HuH-7.5 (cell line): ENCODE data around the gene RNASEH1.

Source experiments
- DNase-seq: peaks from one replicate; pipeline ENCODE4 v3.0.0; 2011; ENCODE audit warnings: low spot score

Gene RNASEH1, protein sequence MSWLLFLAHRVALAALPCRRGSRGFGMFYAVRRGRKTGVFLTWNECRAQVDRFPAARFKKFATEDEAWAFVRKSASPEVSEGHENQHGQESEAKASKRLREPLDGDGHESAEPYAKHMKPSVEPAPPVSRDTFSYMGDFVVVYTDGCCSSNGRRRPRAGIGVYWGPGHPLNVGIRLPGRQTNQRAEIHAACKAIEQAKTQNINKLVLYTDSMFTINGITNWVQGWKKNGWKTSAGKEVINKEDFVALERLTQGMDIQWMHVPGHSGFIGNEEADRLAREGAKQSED

DNA sequence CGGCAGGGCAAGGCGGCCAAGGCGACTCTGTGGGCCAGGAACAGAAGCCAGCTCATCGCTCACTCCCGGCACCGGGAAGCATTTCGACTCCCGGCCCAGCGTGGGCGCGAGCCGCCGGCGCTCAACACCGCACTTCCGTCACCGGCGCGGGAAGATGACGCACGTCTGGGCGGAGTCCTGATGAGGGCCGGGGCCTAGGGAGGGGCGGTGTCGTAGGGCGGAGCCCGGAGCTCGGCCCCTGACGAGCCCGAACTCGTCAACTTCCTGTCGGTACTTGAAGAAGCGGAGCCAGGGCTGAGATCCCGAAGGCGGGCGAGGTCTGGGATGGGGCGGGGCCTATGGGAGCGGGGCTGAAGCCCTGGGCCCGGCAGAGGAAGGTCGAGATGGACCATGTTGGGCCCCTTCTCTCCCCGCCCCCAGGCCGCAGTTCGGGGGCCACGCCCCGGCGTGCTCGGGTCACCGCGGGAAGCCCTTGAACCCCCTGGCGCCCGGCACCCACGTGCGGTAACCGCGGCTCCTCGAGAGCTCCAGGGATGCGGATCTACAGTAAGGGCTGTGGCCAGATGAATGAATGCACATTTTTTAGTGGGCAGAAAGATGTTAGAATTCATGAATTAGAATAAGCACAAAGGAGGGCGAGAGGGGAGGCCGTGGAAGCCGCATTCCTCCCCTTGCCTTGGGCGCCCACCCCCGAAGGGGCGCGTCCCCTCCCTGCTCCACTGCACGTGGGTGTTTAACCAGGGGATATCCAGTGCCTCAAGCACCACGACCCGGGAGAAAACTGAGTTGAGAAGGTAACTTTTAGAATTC is at the start of gene RNASEH1:
Gene RNASEH1 (minus strand): TSS at position 129 of the 810 bp plus-strand sequence. CDS start 73 bp downstream, at position 56.
- DNase-seq = peak; percentile 95

DNA sequence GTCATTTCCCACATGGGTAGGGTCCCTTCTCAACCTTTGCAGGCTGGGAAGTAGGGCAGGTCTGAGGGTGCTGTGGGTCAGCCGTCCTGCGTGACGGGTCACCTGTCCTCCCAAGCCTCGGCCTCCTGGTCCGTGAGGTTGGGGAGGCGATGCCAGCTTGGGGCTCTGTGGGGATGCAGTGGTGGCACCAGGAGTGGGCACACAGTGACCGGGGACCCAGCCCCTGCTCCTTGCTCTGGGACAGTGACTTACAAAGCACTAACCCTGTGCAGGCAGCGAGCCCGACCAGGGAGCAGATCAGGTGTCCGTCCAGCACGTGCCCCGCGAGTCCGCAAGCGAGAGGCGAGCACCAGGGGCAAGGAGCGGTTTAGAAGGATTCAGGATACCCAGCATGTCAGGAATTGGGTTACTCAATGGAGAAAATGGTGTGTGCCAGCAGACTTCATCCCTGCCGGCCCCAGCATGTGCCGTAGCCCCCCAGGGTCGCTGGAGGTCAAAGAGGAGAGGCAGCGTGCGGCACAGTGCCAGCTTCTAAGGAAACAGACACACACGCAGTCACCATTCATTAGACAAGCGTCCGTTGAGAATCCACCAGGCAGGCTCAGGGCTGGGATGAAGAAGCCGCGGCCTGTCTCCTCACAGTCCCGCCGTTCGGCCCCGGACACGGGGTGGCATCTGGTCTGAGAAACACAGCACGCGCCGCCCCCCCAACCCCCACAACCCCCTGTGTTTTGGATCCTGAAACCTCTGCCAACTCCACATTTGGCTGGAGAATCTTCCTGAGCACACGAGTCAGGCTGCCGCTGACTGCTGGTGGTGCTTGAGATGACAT is 48.5 kb upstream of the RNASEH1 start:
- DNase-seq = no peak

DNA sequence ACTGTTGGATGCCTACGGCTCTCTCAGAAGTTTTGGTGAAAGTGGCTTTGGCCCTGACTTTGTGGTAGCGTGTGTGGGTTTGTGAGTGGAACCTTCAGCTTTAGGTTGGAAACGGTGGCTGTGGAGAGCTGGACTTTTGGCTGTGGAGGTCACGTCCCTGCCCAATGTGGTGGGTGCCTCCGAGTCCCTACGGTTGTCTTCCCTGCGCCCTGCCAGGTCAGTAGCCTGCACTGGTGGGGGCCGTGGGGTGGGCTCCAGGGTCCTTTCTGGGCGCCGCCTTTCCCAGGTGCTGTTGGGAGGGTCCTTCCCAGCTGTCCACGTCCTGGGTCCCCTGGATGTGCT is 47.9 kb upstream of the RNASEH1 start:
- no peak for DNase-seq

DNA sequence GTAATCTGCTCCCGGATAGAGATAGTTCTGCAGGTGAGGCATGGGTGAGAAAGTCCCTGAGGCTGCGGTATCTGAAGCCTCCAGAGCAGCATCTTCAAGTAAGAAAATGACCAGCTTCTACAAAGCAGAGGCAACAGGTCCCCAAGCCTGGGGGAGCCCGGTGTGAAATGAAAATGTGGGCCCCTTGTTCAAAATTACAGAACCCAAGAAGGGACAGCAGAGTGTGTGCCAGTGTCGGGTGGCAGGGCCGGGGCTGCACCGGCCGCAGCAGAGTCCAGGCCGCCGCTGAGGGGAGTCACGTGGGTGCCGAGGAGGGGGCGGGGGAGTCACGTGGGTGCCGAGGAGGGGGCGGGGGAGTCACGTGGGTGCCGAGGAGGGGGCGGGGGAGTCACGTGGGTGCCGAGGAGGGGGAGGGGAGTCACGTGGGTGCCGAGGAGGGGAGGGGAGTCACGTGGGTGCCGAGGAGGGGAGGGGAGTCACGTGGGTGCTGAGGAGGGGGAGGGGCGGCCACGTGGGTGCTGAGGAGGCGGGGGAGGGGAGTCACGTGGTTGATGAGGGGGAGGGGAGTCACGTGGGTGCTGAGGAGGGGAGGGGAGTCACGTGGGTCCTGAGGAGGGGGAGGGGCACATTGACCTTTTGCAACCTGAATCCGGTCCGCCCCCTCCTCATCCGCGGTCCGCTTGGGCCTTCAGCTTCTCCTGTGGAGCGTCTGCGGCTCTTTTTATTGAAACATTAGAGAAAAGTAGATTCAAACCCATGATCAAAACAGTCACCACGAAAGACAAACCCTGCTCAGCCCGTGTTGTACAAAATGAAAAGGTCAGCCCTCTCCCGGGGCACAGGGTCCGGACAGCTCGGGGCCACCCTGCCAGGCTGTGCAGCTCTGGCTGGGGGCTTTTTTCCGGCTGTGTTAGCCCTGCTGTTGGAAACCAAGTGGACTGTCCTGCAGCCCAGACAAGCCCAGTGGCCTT is 47.1 kb upstream of the RNASEH1 start:
- DNase-seq = peak; percentile 64

DNA sequence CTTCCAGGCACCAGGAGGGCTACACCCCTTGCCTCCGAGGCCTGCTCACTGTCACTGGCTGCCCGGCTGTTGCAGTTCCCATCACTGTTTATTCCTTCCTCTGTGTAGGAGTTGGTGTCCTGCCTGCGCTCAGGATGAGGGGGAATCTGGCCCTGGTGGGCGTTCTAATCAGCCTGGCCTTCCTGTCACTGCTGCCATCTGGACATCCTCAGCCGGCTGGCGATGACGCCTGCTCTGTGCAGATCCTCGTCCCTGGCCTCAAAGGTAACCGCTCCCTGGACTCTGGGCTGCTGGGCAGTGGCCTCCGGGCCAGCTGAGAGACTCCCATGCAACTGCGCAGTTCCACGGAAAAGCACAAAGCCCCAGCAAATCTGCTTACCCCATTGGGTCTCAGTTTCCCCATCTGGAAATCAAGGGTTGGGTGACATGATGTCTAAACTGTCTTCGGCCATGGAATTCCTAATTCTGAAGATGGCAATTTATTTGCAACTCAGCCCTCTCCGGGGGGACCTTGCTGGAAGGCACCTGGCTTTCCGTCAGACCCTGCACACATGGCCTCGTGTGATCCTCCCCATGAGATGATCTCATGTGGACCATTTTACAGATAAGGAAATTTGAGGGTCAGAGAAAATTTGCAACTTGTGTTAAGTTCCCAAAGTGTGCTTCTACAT is 46.2 kb upstream of the RNASEH1 start:
- DNase-seq = no peak

DNA sequence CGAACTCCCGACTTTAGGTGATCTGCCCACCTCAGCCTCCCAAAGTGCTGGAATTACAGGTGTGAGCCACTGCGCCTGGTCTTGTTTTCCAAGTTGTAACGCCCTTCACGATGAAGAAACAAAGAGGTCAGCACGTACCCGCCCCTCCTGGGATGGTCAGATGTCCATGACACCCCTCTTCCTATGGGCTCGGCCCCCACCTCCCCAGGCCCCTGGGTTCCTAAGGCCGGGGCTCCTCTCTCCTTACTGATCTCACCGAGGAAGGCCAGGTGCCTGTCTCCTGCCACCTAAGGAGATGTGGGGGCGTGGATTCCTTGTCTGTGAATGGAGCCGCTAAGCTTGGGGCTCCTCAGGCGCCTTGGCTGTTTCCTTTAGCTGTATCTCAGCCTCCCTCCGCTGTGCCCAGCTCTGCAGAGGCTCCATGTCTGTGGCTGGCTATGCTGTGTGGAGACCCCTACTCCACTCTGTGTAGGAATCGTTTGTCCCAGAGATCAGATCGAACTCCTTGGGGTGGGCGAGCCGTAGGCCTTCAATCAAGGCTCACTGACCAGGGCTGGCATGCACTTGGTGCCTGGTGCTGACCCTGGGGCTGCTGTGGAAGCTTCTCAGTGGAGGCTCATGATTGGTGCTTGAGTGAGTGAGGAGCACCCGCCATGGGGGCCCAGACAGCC is 45.5 kb upstream of the RNASEH1 start:
- no peak for DNase-seq

DNA sequence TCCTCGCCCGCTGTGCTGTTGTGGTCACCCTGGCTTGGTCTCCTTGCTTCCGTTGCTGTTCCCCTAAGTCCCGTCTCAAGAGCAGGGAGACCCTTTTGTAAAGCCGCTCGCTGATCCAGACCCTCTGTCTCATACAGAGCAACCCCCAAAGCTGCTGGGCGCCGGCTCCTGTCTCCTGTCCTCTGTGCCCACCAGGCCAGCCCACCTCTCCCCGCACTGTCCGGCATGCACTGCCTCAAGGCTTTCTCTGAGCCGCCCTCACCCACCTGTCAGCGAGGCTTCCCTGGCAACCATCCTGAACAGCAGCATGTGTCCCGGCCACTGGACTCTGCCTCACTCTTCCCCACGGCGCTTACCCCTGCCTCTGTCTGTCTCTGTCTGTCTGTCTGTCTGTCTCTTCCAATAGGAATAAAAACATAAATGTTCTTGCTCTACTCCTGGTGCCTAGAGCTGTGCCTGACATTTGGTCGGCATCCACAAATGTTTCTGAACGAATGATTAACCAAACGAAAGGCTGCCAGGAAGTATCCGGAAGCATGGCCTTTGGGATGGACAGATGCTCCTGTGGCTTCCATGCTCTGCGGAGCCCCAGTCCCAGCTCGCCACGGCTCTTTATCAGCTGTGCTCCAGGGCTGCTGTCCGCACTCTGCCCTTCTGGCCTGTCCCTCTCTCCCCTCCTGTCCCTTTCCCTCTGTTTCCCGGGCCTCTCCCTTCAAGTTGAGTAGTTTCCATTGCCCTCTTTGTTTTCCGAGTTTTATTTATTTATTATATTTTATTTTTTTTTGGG is 44.6 kb upstream of the RNASEH1 start:
- no peak for DNase-seq

DNA sequence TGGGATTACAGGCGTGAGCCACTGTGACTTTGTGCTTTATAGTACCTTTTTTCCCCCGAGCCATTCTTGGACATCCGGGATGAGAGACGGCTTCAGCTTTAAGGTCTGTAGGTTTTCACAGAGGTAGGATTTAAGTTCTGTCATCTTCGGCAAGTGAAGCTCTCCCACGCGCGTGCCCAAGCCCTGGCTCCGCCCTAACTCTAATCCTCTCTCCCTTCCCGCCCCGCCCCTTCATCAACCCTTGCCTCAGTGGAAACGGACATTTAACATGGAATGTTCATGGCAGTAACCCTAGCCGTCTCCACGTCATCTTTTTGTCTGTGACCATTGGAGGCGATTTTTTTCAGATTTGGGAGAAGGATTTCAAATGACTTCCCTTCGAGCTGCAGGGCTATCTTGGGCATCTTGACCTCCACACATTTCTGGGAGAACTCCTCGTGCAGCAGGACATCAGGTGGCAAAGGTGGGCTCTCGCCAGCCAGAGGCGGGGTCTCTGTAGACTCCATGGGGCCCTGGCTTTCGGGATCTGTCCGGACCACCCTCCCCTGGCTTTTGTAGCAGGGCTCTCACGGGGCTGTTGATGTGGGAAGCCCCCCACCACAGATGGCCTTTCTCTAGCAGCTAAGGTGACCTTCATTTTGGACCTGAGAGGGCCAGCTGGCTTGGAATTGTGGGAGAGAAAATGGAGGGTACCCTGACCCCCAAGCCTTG is 43.6 kb upstream of the RNASEH1 start:
- DNase-seq = no peak

DNA sequence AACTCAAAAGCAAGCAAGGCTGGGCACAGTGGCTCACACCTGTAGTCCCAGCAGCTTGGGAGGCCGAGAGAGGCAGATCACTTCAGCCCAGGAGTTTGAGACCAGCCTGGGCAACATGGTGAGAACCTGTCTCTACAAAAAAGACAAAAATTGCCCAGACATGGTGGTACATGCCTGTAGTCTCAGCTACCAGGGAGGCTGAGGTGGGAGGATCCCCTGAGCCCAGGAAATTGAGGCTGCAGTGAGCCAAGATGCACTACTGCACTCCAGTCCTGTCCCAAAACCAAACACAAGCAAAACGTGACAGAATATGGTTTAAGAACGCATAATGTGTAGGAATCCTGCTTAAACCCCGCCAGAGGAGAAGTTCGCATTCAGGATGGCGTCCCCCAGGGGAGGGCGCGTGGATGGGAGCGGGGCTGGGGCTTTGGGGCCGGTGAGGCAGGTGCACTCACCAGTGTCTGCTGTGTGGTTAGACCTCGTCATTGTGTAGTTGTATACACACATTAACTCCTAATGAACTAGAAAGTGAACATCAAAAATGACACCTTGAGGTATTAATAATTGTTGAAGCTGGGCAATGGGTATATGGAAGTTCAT is 42.2 kb upstream of the RNASEH1 start:
- no peak for DNase-seq

DNA sequence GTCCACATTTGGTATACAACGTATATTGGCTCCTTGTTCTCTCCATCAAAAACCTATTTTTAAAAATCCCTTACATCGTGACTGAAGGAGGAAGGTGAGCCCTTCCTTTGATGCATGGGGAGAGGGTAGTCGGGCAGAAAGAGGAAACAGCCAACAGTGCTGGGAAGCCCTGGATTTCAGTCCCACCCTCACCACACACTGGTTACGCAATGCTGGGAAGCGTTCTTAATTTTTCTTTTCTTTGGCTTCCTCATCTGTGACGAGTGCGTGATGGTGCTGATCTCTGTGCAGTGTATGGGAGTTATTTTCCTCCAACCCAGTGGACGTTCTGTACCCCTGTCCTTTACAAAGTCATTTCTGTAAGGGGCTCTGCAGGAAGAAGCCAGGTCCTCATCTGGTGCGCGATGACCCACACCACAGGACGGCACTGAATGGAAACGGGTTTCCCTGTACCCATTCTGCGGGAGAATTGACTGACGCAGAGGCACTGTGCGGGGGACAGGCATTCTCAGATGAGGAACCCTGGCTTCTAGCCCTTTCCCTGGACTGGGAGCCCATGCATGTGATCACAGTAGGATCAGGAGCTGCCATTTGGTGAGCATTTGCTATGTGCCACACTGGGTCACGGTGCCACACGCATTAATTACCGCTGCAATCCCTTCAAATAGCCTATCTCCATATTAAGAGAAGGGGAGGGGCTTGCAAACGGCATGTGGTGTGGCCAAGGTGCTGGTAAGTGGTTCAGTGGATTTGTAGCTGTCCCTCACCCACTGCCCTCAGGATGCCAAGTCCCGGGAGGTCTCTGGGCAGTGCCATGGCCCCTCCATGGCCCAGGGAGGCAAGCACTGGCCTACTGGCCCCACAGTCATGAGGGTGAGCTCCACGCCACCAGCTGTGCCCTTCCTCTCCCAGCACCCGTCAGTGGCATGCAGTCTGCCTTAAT is 41.0 kb upstream of the RNASEH1 start:
- DNase-seq = no peak

DNA sequence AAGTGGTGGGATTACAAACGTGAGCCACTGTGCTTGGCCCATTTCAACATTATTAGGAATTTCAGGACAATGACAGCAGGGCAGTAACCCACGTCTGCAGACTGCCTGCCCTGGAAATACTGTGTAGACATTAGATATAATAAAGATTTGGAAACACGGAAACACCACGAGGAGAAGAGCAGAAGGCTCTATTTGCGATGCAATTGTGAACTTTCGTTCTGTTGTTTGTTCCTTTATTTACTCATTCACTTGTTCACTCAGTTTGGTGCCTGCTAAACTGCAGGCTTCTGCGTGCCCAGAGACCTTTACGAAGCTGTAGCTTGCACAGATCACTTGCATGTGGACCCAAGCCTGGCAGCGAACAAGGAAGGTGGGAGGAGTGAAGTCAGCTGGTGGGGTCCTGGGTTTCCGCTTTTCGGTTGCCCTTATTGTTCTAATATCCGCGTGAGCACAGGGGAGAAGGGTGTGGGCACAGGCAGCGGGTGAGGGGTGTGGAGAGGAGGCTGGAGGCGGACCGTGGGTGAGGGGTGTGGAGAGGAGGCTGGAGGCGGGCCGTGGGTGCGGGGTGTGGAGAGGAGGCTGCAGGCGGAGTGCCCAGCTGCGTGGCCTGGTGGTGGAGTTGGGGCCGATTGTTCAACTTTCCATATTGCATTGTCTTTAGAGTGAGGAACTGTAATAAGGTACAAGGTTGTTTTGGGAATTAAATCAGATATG is 40.2 kb upstream of the RNASEH1 start:
- DNase-seq = no peak

DNA sequence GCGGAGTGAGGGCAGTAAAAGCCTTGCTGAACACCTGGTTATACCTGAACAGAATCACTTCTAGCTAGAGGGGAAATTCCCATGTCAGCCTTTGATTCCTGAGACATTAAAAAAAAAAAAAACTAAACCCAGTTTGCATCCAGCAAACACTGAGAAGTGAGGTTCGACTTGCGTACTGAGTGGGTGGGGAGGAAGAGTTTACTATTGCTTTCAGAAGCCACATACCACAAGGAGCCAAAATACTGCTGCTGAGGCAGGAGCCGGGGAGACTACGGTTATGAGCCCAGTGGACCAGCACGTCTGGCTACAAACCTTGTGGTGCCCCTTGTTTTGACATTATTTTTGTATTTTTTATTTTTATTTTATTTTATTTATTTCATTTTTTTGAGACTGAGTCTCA is 39.4 kb upstream of the RNASEH1 start:
- DNase-seq = no peak

DNA sequence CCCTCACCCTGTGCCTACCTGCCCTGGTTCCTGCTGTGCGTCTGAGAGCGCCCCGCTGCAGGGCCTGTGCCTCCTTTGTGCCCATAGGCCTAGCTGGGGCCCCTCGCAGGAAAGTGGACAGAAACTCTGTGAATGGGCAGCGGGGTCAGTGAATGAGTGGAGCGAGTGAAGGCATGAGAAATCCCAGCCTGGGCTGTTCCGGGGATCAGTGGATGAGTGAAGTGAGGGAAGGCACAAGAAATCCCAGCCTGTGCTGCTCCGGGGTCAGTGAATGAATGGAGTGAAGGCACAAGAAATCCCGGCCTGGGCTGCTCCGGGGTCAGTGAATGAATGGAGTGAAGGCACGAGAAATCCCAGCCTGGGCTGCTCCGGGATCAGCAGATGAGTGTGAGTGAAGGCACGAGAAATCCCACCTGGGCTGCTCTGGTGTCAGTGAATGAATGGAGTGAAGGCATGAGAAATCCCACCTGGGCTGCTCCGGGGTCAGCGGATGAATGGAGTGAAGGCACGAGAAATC is 38.8 kb upstream of the RNASEH1 start:
- no peak for DNase-seq

DNA sequence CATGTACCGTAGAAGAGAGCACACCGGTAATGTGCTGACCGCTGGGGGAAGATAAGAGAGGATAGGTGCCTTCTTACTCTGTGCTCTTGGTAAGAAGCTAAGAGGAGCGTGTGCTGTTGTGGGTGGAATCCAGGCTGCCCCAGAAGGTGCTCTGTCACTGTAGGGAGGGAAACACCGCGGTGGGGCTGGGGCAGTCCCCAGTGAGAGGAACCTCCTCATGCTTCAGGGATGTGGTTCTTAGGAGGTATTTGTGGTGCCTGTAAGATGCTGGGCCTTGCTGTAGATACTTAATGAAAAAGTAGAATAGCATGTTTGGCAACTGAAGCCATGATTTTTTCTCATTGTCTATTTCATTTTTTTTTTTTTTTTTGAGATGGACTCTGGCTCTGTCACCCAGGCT is 37.9 kb upstream of the RNASEH1 start:
- DNase-seq = no peak

DNA sequence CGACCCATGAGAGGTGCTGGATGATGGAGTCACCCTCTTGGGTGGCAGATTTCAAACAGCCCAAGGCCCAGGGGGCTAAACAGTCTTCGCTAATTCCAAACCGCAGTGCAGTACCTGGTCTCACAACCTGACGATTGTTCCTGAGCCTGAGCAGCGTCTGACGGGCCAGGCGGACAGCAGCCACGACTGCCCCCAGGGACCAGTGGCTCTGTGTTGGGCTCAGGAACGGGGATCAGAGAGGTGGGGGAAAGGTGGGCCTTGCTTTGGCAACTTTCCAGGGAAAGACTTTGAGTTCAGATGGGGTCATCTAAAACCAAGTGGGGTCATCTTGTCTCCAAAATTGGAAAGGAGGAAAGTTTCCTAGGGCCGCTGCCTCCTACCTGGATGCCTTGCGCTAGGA is 37.3 kb upstream of the RNASEH1 start:
- DNase-seq = no peak

DNA sequence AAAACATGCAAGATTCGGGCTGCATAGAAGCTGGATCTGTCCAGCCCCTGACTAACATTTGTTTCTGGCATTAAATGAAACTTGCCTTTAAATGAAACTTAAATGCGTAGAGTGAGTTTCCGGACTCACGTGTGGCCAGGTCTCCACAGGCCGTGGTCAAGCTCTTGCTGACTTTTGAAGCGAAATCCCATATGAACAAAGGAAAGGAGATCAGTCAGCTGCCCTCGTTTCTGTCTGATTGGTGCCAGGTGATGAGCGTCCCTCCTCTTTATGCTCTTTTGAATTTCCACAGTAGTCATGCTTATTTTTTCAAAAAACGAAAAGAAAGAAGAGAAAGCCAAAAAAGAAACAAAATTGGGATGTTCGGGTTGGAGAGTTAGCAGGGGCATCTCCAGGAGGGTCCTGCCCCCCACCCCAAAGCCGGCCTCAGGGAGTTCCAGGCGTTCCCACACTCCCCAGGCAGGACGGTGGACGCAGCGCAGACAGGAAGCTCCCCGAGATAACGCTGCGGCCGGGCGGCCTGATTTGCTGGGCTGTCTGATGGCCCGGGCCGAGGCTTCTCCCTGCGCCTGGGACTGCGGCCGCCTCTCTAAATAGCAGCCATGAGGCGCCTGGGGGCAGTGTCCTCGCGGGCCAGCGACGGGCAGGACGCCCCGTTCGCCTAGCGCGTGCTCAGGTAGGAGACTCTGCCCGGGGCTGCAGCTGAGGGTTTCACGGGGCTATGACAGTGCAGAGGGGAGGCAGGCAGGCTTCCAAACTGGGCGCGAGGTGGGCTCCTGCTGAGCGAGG is 36.6 kb upstream of the RNASEH1 start, which contains the start of gene COLEC11:
Gene COLEC11 (plus strand): TSS at position 620 of the 789 bp plus-strand sequence. CDS start 9,229 bp downstream, outside the sequence.
- DNase-seq = no peak
